NB4 (cell line): ENCODE data around the gene EXD3.

ENCODE experiments used
- POLR2A ChIP-seq: IDR thresholded peaks from 2 replicates; pipeline ENCODE4 v1.6.1; 2011; ENCODE audit warnings: mild to moderate bottlenecking; ENCODE audit not compliant: insufficient read length; ENCODE audit errors: extremely low read depth
- TF ChIP-seq, protein P1 (sequence below): IDR thresholded peaks from one replicate; pipeline ENCODE4 v1.5.1; 2012; ENCODE audit warnings: low read depth, low read length

DNA sequence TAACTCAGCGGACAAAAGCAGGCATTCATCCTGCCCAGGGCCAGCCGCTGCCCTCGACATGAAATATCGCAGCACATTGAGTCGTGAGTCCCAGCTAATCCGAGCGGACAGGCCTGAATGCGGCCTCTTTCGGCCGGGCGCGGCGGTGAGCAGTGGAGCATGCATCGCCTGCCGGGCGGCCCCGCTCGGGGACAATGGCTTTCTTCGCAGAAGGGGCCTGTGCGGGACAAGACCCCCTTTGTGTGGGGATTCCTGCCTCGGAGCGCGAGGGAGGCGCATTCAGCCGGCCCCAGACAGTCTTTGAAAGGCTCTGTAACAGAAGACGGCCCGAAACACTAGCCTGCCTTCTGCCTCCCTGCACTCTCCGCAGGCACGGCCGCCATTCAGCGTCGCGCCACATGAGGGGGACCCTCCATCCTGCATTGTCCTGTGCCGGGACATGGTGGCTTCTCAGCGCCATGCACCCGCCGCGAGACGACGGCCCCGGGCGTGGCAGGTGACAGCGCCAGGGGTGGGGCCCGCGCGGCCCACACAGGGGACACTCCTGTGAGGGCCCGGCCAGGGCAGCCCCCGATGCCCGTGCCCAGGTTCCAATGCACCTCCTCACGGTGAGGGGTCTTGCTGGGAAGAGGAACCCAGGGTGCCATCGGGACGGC, 52.0 kb downstream of the EXD3 start:
- TF ChIP-seq, protein P1, sequence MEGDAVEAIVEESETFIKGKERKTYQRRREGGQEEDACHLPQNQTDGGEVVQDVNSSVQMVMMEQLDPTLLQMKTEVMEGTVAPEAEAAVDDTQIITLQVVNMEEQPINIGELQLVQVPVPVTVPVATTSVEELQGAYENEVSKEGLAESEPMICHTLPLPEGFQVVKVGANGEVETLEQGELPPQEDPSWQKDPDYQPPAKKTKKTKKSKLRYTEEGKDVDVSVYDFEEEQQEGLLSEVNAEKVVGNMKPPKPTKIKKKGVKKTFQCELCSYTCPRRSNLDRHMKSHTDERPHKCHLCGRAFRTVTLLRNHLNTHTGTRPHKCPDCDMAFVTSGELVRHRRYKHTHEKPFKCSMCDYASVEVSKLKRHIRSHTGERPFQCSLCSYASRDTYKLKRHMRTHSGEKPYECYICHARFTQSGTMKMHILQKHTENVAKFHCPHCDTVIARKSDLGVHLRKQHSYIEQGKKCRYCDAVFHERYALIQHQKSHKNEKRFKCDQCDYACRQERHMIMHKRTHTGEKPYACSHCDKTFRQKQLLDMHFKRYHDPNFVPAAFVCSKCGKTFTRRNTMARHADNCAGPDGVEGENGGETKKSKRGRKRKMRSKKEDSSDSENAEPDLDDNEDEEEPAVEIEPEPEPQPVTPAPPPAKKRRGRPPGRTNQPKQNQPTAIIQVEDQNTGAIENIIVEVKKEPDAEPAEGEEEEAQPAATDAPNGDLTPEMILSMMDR = no peak
- no peak for TF ChIP-seq POLR2A
